ENCODE measurements around the gene FIZ1. TPM values are rescaled to one million over a fixed set of nuclear protein-coding genes. Genes with fewer than 3 reads are reported as not detected.

FIZ1 gene
- total RNA-seq, 1 experiment from 2014 or later = 21.5 TPM

- Histone ChIP-seq H2BK20ac (ENCODE audit: low read depth, low read length, poor library complexity, severe bottlenecking) (no peak overlapping the region), H2AFZ (ENCODE audit: low read length) (no peak overlapping the region), H3K23ac (ENCODE audit: insufficient read length, low read depth, low read length) (no peak overlapping the region), H2BK12ac (ENCODE audit: insufficient read length, low read depth, low read length) (no peak overlapping the region), H3K9me3 (ENCODE audit: control insufficient read depth, low read depth, low read length) (no peaks in the 10 kb centered on the region), H4K20me1 (ENCODE audit: control insufficient read depth, insufficient read depth, insufficient read length) (peaks cover 2% of the 10 kb centered on the region), H4K5ac (ENCODE audit: insufficient read length, low read depth, low read length) (no peak overlapping the region), H3K79me1 (ENCODE audit: insufficient read depth, low read depth, low read length, poor library complexity, severe bottlenecking) (no peaks in the 10 kb centered on the region), H2BK5ac (ENCODE audit: insufficient read length, low read length) (no peak overlapping the region), H2BK120ac (ENCODE audit: low read depth, low read length, poor library complexity, severe bottlenecking) (no peak overlapping the region), H3K18ac (ENCODE audit: insufficient read length, low read depth, low read length) (no peak overlapping the region), H3K79me2 (ENCODE audit: insufficient read depth, low read length) (no peaks in the 10 kb centered on the region), H3K14ac (ENCODE audit: insufficient read depth, low read length) (no peak overlapping the region), H4K91ac (ENCODE audit: insufficient read length, low read depth, low read length) (no peak overlapping the region), H3K56ac (ENCODE audit: insufficient read length, low read depth, low read length) (no peak overlapping the region), H4K8ac (replicated peaks; ENCODE audit: insufficient read length, low read depth, low read length) (no peak overlapping the region), H3K27ac (ENCODE audit: insufficient read length, low read depth, low read length) (no peak overlapping the region), H2AK5ac (ENCODE audit: insufficient read length, low read length) (no peak overlapping the region), H3K4me1 (ENCODE audit: insufficient read depth, low read length) (no peaks in the 10 kb centered on the region), H3K4me2 (ENCODE audit: insufficient read depth, insufficient read length, low read length) (no peak overlapping the region), H2BK15ac (ENCODE audit: low read depth, low read length) (no peak overlapping the region), H3K4ac (ENCODE audit: low read depth, low read length) (no peak overlapping the region), H3K23me2 (ENCODE audit: insufficient read length, low read depth, low read length, poor library complexity, severe bottlenecking) (no peaks in the 10 kb centered on the region), H3T11ph (ENCODE audit: low read length) (no peak overlapping the region), H3K27me3 (ENCODE audit: insufficient read depth, low read length) (no peaks in the 10 kb centered on the region), H3K9ac (ENCODE audit: extremely low read depth, insufficient read length, low read length) (no peak overlapping the region)
- DNase-seq = no peak
- Mint-ChIP-seq H3K36me3 (ENCODE audit: insufficient read depth in 1 of 3, low read depth in 3 of 3) (peaks cover 0 to 6% (median 0%) of the 10 kb centered on the region in 3 experiments; a peak in 2 of 7 replicates), H3K27me3 (ENCODE audit: low read depth) (peaks cover 17% of the 10 kb centered on the region), H3K9me3 (peaks cover 6 to 14% of the 10 kb centered on the region in 2 experiments; a peak in 4 of 5 replicates), H3K4me3 (no peak overlapping the region), H3K27ac (no peak overlapping the region), H3K4me1 (peaks cover 15 to 47% of the 10 kb centered on the region in 2 experiments)
- WGBS (ENCODE audit: extremely low coverage, insufficient read length, low lambda C conversion rate) = 100% methylated on average over 2 of the region's 5 CpGs
- no peak for TF ChIP-seq CTCF (conservative IDR thresholded peaks at IDR 0.05)
Observed at GRCh38 chr19:55543567-55543966, 55.8 kb downstream of the FIZ1 start.
